Measurements from ENCODE around the gene OR7A10. TPM values are rescaled to one million over a fixed set of nuclear protein-coding genes. Genes with fewer than 3 reads are reported as not detected.

Gene OR7A10
- not detected for total RNA-seq

DNA sequence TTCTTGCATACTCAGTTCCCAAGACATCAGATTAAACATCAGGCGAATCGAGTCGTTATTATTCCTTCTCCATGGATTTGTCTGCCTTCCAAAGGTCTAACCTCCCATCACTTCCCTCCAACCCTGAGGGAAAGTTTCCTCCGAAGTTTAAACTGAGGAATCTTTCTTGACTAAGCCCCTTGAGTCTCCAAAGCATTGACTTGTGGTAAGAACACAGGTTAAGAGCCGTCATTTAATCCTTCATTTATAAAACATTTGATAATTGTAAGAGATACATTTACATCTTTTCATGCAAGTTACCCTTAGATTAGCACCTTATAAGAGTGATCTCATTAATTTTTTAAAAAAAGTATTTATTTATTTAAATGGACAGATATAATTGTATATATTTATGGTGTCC lies at the start of gene OR7A10:
Gene OR7A10, minus strand, starts transcription at position 101 of the 400 bp plus-strand sequence. CDS start 7,045 bp downstream, outside the sequence.
- Histone ChIP-seq H3K4me1 (ENCODE audit: insufficient read depth, low read length) (no peaks in the 10 kb centered on the region), H3K27me3 (ENCODE audit: insufficient read depth, low read length) (peaks cover 4% of the 10 kb centered on the region), H3K9me3 (ENCODE audit: low read depth, low read length) (no peaks in the 10 kb centered on the region), H3K4me3 (ENCODE audit: low read length) (no peak within 1 kb of the TSS)

DNA sequence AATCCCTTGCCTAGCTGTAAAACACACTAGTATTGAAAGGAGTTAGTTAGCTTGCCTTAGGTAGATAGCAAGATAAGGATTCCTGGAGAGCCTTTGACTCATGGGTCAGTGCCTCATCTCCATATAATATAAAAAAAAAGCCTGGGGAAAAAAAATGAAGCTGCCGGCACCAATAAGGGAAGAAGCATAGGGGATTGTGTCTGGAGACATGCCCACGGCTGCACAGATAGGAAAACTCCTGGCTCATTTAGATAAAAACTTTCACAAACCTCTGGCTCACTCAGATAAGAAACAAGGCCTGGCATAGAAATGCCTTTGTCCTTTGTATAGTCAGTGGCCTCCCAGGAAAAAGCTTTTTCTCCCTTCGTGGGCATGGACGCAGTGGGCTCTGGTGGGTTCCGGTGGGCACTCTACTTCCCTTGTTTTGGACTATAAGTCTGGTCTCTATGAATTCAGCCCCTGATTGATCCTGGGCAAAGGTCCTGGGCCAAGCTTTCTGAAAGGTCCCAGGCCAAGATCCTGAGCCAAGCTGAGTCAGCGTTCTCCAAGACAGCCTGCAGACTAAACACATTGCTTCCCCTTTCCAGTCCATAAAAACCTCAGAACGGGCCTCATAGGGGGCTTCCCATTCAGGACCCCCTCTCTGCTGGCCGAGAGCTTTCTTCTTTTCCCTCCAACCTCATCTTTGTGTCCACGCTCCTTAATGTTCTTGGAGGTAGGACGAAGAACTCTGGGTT lies 42.1 kb upstream of the OR7A10 start:
- H3K27me3 ChIP-seq (ENCODE audit: insufficient read depth, low read length), result peaks cover 10% of the 10 kb centered on the region
- peaks cover 8% of the 10 kb centered on the region for H3K4me1 ChIP-seq (ENCODE audit: insufficient read depth, low read length)
- no peak overlapping the region for H3K4me3 ChIP-seq (ENCODE audit: low read length)
- H3K9me3 ChIP-seq (ENCODE audit: low read depth, low read length), result no peaks in the 10 kb centered on the region

DNA sequence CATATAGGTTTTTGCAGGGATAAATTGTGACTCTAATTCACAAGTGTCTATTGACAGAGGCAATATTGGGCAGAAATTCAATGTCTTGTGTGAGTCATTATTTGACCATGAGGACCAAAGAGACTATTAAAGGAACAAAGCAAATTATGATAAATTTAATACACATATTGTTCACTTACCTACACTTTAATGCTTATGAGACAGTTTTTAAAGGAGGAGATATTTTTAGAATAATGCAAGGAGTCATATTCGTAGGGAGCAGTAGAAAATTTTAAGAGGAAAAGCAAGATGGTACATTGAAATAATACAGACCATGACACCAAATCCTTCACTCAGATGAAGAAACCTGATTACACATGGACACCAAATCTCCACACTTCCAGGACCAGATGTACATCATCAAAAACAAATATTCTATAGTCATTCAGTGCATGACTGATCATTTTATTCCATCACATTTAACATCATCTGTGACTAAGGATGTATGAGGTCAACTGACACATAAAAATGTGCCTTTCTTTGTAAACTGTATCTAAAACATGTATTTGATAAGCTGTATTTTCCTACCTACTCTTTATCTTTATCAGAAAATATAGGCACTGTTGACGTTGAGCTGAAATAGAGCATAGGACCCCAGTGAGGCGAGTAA lies 41.4 kb upstream of the OR7A10 start:
- H3K4me3 ChIP-seq (ENCODE audit: low read length), result no peak overlapping the region
- no peaks in the 10 kb centered on the region for H3K9me3 ChIP-seq (ENCODE audit: low read depth, low read length)
- H3K27me3 ChIP-seq (ENCODE audit: insufficient read depth, low read length), result peaks cover 10% of the 10 kb centered on the region
- peaks cover 8% of the 10 kb centered on the region for H3K4me1 ChIP-seq (ENCODE audit: insufficient read depth, low read length)

GRCh38 chr19:14886032-14886431 lies 37.3 kb upstream of the OR7A10 start, which contains the start of gene OR7A17:
Gene OR7A17 (minus strand): TSS chr19:14886132. CDS start chr19:14881355, 4,777 bp downstream.
- H3K9me3 ChIP-seq (ENCODE audit: low read depth, low read length), result no peaks in the 10 kb centered on the region
- H3K4me3 ChIP-seq (ENCODE audit: low read length), result no peak within 1 kb of the TSS
- H3K27me3 ChIP-seq (ENCODE audit: insufficient read depth, low read length), result peaks cover under 1% of the 10 kb centered on the region
- H3K4me1 ChIP-seq (ENCODE audit: insufficient read depth, low read length), result peaks cover 8% of the 10 kb centered on the region

DNA sequence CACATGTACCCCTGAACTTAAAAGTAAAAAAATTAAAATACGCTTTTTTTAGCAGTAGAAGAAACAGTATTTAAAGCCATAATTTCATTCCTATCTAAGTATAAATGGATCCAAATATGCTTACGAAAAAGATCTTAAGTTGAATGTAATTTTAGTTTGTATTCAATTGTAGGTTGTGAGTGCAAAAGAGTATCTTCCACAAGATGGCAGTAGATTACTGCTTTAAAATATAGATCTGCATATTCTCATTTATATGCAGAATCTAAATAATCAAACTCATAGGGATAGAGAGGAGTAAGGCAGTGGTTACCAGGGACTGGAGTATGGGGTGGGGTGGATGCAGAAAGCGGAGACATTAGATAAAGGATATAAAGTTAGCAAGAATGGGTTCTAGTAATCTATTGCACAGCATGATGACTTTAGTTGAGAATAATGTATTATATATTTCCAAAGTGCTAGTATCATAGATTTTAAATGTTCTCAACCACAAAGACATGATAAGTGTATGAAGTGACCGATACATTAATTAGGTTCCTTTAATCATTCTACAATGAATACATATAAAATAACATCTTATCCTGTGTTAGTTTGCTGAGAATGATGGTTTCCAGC lies 23.0 kb upstream of the OR7A10 start:
- Histone ChIP-seq H3K4me3 (ENCODE audit: low read length) (no peak overlapping the region), H3K27me3 (ENCODE audit: insufficient read depth, low read length) (peaks cover 11% of the 10 kb centered on the region), H3K4me1 (ENCODE audit: insufficient read depth, low read length) (no peaks in the 10 kb centered on the region), H3K9me3 (ENCODE audit: low read depth, low read length) (no peaks in the 10 kb centered on the region)

- H3K4me1 ChIP-seq (ENCODE audit: insufficient read depth, low read length), result no peaks in the 10 kb centered on the region
- no peaks in the 10 kb centered on the region for H3K9me3 ChIP-seq (ENCODE audit: low read depth, low read length)
- peaks cover 11% of the 10 kb centered on the region for H3K27me3 ChIP-seq (ENCODE audit: insufficient read depth, low read length)
- H3K4me3 ChIP-seq (ENCODE audit: low read length), result no peak overlapping the region
These were observed 19.8 kb upstream of the OR7A10 start for GRCh38 chr19:14868497-14868896.

- no peak overlapping the region for H3K4me3 ChIP-seq (ENCODE audit: low read length)
These were observed 5.1 kb downstream of the OR7A10 start for GRCh38 chr19:14843578-14843977.

GRCh38 chr19:14843169-14843568 lies 5.6 kb downstream of the OR7A10 start:
- Histone ChIP-seq H3K4me1 (ENCODE audit: insufficient read depth, low read length) (no peaks in the 10 kb centered on the region), H3K9me3 (ENCODE audit: low read depth, low read length) (no peaks in the 10 kb centered on the region), H3K4me3 (ENCODE audit: low read length) (no peak overlapping the region), H3K27me3 (ENCODE audit: insufficient read depth, low read length) (no peaks in the 10 kb centered on the region)

More at GRCh38 chr19:14843578-14843977, 5.1 kb downstream of the OR7A10 start:
- H3K4me1 ChIP-seq (ENCODE audit: insufficient read depth, low read length), result no peaks in the 10 kb centered on the region
- no peaks in the 10 kb centered on the region for H3K9me3 ChIP-seq (ENCODE audit: low read depth, low read length)
- H3K27me3 ChIP-seq (ENCODE audit: insufficient read depth, low read length), result peaks cover 2% of the 10 kb centered on the region

- no peaks in the 10 kb centered on the region for H3K9me3 ChIP-seq (ENCODE audit: low read depth, low read length)
- H3K27me3 ChIP-seq (ENCODE audit: insufficient read depth, low read length), result no peaks in the 10 kb centered on the region
- no peaks in the 10 kb centered on the region for H3K4me1 ChIP-seq (ENCODE audit: insufficient read depth, low read length)
- H3K4me3 ChIP-seq (ENCODE audit: low read length), result no peak overlapping the region
These were observed 8.5 kb downstream of the OR7A10 start for GRCh38 chr19:14840206-14840605.

GRCh38 chr19:14837391-14837790 lies 11.3 kb downstream of the OR7A10 start:
- H3K4me1 ChIP-seq (ENCODE audit: insufficient read depth, low read length), result no peaks in the 10 kb centered on the region
- H3K9me3 ChIP-seq (ENCODE audit: low read depth, low read length), result no peaks in the 10 kb centered on the region
- no peak overlapping the region for H3K4me3 ChIP-seq (ENCODE audit: low read length)
- no peaks in the 10 kb centered on the region for H3K27me3 ChIP-seq (ENCODE audit: insufficient read depth, low read length)

DNA sequence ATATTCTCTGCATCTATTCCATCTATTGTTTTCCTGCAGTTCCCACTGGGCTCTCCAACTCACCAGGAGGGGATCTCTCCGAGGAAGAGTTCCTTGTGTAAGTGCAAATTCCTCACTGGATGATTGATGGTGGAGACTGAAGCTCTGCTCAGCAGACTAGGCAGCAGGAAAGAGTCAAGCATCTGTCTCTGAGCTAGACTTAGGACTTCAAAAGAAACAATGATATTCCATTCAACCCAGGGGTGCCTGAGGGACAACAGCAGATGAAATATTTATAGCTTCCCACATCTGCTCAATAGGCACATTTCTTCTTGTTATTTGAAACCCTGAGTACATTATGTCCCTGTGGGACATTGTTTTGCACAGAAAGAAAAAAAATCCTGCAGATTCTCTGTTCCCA lies 13.7 kb downstream of the OR7A10 start, which contains the start of the genes OR7A5 and OR7C1:
Gene OR7A5, minus strand, starts transcription at position 175 of the 400 bp plus-strand sequence. CDS start 6,944 bp downstream, outside the sequence.
Gene OR7C1, minus strand, starts transcription at position 175 of the 400 bp plus-strand sequence. CDS start 35,049 bp downstream, outside the sequence.
- H3K4me1 ChIP-seq (ENCODE audit: insufficient read depth, low read length), result no peaks in the 10 kb centered on the region
- H3K27me3 ChIP-seq (ENCODE audit: insufficient read depth, low read length), result no peaks in the 10 kb centered on the region
- no peak within 1 kb of the TSS for H3K4me3 ChIP-seq (ENCODE audit: low read length)
- no peaks in the 10 kb centered on the region for H3K9me3 ChIP-seq (ENCODE audit: low read depth, low read length)

DNA sequence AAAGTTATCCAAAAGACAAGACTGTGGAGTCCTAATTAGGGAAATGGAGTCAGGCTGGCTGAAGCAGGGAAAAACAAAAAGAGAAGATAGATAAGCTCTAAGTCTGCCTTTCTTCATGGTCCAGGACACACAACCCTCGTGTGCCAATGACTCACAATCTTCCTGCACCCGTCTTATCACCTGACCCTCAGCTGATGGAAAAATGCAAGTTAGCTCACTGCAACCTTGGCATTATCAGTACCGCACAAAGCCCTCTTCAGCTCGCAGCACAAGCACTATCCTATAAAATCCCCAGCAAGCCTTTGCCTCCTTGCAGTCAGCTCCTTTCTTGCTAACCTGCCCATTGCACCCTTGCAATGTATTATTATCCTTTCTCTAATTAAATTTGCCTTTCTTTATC lies 18.0 kb downstream of the OR7A10 start:
- Histone ChIP-seq H3K27me3 (ENCODE audit: insufficient read depth, low read length) (peaks cover 4% of the 10 kb centered on the region), H3K4me1 (ENCODE audit: insufficient read depth, low read length) (no peaks in the 10 kb centered on the region), H3K4me3 (ENCODE audit: low read length) (no peak overlapping the region), H3K9me3 (ENCODE audit: low read depth, low read length) (no peaks in the 10 kb centered on the region)

DNA sequence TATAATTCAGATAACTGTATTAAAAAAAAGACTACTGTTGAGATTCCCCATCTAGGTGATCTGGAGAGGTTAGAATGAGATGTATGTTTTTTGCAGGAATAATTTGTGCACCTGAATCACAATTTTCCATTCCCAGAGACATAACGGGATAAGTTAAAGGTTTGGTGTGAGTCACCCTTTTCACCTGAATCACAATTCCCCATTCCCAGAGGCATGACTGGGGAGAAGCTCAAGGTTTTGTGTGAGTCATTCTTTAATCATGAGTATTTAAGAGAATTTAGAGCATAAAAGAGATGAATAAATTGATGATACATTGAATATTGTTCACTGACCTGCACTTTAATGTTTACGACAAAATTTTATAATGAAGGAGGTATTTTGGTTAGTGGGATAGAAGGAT lies 22.7 kb downstream of the OR7A10 start:
- Histone ChIP-seq H3K4me1 (ENCODE audit: insufficient read depth, low read length) (no peaks in the 10 kb centered on the region), H3K27me3 (ENCODE audit: insufficient read depth, low read length) (peaks cover 18% of the 10 kb centered on the region), H3K9me3 (ENCODE audit: low read depth, low read length) (no peaks in the 10 kb centered on the region), H3K4me3 (ENCODE audit: low read length) (no peak overlapping the region)

- H3K27me3 ChIP-seq (ENCODE audit: insufficient read depth, low read length), result peaks cover 18% of the 10 kb centered on the region
- no peak overlapping the region for H3K4me3 ChIP-seq (ENCODE audit: low read length)
- H3K9me3 ChIP-seq (ENCODE audit: low read depth, low read length), result no peaks in the 10 kb centered on the region
- H3K4me1 ChIP-seq (ENCODE audit: insufficient read depth, low read length), result no peaks in the 10 kb centered on the region
These were observed 26.8 kb downstream of the OR7A10 start for GRCh38 chr19:14821937-14822336.

DNA sequence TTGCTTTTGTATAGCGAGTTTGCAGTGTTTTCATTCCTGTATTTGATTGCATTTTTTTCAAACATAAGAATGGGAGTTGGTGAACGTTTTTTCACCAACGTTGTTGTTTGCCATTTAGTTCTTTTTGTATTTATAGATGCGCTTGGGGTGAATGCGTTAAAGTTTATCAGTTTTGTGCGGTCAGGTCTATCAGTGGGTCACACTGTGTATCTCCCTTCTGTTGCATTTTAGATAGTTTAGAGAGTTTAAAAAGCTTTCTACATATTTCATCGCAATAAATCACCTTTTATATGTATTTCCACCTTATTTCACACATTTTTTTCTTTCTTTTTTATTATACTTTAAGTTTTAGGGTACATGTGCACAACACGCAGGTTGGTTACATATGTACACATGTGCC lies 30.1 kb downstream of the OR7A10 start:
- no peaks in the 10 kb centered on the region for H3K9me3 ChIP-seq (ENCODE audit: low read depth, low read length)
- no peak overlapping the region for H3K4me3 ChIP-seq (ENCODE audit: low read length)
- no peaks in the 10 kb centered on the region for H3K4me1 ChIP-seq (ENCODE audit: insufficient read depth, low read length)
- H3K27me3 ChIP-seq (ENCODE audit: insufficient read depth, low read length), result no peaks in the 10 kb centered on the region

All from mononuclear cell (primary cell).